Stomach (tissue), 4 donors: ENCODE measurements around the gene CASP2.

ENCODE experiments used
- POLR2AphosphoS5 ChIP-seq, 3 donors: sonication (generic); formaldehyde crosslinking; IDR thresholded peaks; one replicate each; pipeline ENCODE4 v1.6.1; 2016; ENCODE audit warnings: antibody characterized with exemption in 3 of 3
- TF ChIP-seq, protein P1 (sequence below), 7 experiments: fragments of 450-650 bp in 4 of 7; fragments of 200-600 bp in 3 of 7; sonication (generic) in 3 of 7; IDR thresholded peaks; one replicate each; pipeline ENCODE4 v1.5.1; 2016 to 2019; ENCODE audit warnings: antibody characterized with exemption in 7 of 7, control low read depth in 2 of 7, mild to moderate bottlenecking in 1 of 7

DNA sequence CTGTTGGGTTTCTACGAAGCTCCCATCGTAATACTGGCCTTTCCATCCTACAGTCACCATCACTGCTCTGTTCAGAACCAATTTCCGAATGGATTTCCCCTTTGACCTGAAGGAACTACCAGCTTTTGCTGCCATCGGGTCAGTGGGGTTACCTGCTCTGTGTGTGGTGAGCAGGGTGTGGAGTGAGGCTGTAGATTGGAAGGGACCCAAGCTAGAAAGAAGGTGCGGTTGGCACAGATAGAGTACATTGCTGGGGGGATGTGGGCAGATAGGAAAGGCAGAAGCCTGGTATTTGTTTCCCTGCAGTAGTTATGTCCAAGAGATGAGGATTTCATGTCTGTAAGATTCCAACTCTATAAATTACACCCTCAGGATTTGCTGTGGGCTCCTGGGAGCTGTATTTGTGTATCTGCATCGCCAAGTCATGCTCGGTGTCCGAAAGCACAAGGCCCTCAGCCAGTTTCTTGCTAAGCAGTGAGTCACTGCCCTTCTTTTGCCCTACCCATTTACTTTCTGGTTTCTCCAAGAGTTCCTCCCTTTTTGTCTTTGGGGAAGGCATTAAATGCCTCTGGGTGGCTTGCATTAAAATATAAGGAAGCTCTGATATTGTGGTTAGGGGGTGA is 43.1 kb downstream of the CASP2 start:
- TF ChIP-seq, protein P1, sequence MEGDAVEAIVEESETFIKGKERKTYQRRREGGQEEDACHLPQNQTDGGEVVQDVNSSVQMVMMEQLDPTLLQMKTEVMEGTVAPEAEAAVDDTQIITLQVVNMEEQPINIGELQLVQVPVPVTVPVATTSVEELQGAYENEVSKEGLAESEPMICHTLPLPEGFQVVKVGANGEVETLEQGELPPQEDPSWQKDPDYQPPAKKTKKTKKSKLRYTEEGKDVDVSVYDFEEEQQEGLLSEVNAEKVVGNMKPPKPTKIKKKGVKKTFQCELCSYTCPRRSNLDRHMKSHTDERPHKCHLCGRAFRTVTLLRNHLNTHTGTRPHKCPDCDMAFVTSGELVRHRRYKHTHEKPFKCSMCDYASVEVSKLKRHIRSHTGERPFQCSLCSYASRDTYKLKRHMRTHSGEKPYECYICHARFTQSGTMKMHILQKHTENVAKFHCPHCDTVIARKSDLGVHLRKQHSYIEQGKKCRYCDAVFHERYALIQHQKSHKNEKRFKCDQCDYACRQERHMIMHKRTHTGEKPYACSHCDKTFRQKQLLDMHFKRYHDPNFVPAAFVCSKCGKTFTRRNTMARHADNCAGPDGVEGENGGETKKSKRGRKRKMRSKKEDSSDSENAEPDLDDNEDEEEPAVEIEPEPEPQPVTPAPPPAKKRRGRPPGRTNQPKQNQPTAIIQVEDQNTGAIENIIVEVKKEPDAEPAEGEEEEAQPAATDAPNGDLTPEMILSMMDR (IDR thresholded peaks at IDR 0.05), result no peak
- TF ChIP-seq POLR2AphosphoS5 (IDR thresholded peaks at IDR 0.05), result peak in 1 of 3 donors; percentile 16
